ENCODE data around the gene STRBP.
A peak's percentile ranks its signal among the peaks of the same experiment; 100 is the strongest.
"Not testable (repeated sequence)": the region's sequence is repeated elsewhere in the genome, so short reads cannot be mapped to it uniquely, and the experiment has no call there.

The STRBP gene

DNA sequence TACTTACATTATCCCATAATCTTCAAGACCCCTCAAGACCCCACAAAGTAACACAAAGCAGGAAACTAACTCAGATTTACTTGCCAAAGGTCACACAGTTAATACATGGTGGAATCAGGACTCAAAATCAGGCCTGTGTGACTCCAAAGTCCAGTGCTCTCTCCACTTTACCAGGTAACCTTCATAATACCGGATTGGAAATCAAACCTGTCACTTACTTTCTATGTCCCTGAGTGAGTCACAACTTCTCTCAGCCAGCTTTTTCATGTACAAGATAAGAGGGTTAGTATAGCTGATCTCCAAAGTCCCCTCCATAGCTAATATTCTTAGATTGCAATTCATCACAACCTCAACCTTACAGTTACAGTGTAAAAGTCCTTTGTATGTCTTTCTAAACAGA lies 17.1 kb downstream of the STRBP start:
- no peak for DNase-seq (ENCODE audit: low read depth in 2 of 3, low spot score in 1 of 3)

DNA sequence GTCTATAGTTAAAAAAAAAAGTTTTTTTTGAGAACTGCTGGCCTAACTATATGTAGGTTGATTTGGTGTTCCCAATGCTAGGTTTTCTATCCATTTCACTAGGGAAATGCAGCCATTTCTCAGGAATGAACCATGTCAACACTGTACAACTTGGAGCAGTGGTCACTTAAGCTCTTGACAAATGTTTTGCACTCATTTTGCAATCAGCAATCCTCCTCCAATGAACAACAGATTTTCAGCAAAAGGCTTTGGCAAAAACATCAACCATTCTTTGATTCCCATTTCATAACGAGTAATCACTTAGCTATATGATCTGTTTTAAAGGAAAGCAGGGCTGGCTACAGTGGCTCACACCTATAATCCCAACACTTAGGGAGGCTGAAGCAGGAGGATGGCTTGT lies 17.9 kb downstream of the STRBP start:
- DNase-seq (ENCODE audit: low read depth in 2 of 3, low spot score in 1 of 3): no peak

DNA sequence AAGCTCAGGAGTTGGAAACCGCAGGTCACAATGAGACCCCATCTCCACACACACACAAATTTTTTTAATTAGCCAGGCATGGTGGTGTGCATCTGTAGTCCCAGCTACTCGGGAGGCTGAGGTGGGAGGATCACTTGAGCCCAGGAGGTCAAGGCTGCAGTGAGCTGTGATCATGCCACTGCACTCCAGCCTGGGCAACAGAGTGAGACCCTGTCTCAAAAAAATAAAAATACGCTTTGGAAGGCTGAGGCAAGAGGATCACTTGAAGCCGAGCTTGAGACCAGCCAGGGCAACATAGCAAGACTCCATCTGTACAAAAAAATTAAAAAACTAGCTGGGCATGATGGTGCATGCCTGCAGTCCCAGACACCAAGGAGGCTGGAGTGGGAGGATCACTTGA lies 19.2 kb downstream of the STRBP start:
- not testable (repeated sequence) for DNase-seq (ENCODE audit: low read depth in 2 of 3, low spot score in 1 of 3)

DNA sequence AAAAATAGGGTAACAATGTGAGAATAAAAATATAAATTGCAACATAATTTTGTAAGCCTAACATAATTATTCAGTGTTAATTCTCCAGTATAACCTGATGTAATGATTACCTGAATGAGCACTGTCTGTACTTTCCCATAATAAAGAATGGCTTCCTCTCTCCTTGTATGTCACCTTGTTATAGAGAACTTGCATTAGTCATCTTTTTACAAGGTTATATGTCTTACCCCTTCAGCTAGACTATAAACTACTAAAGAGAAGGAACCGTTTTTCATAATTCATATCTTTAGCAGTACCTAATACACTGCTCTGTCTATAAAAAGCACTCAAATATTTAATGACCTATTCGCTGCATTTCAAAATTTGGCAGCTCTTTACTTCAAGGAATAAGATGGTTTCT lies 19.8 kb downstream of the STRBP start:
- no peak for DNase-seq (ENCODE audit: low read depth in 2 of 3, low spot score in 1 of 3)

DNA sequence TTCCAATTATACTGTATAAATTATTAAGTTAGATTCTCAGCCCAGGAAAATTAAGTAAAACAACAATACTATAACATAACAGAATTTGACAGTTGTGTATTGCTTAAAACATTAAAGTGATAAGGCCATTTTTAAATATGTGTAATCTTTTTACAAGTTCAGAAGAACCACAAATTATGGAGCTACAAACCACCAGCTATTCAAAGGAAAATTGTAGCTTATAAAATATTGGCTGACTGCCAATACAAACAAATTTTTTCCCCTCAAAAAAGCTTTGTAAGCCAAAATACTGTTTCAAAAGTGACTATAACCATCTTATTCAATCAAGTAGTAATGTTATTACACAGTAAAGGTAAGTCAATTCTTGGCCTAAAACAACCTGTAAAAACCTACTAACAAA lies 21.9 kb downstream of the STRBP start:
- no peak for DNase-seq (ENCODE audit: low read depth in 2 of 3, low spot score in 1 of 3)

DNA sequence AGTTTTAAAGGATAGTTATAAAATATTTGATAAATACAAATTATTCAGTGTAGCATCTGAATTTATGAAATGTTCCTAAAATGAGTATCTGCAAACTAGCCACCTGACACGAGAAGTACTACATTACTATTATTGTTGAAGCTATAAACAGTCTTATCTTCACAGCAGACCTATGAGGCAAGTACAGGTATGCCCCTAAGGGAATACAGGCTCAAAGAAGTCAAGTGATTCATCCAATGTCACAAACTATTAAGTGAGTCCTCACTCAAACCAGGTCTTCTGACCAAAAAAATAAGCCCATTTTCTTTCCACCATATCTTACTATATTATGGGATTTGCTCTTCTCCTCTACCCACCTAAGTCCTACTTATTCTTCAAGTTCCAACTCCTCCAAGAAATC lies 28.7 kb downstream of the STRBP start:
- no peak for DNase-seq (ENCODE audit: low read depth in 2 of 3, low spot score in 1 of 3)

DNA sequence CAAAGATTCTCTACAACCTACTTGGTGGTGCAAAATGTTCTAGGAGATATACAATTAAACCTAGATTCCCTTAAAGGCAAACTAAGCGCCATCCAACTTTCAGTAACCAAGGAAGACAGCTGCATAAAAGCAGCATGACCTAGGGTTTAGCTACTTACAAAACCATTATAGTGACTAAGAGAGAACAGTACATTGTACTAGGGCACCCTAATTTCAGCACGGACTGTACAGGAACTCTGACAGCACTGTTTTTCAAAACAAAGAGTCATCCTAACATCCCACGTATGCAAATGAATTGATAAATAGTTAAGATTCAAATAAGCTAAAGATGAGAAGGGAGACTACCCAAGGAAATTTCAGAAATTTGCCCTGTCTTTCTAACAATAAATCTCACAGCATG lies 30.0 kb downstream of the STRBP start:
- DNase-seq (ENCODE audit: low read depth in 2 of 3, low spot score in 1 of 3): no peak

DNA sequence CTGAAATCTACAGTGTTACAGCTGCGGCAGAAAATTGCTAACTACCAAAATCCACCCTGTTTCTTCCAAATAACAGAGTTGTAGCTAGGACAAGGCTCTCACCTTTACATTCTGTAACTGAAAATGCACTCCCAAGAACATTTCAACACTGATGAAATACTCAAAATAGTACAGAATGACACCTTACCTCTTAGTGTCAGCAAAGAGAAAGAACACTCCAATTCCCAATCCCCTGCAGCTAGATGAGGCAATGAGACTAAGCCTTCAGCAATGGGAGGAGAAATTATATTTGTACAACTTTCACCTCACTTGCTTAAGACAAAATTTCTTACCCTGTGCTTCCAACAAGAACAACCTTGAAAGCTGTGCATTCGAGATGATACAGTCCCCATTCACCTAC lies 31.2 kb downstream of the STRBP start:
- DNase-seq (ENCODE audit: low read depth in 2 of 3, low spot score in 1 of 3): no peak

DNA sequence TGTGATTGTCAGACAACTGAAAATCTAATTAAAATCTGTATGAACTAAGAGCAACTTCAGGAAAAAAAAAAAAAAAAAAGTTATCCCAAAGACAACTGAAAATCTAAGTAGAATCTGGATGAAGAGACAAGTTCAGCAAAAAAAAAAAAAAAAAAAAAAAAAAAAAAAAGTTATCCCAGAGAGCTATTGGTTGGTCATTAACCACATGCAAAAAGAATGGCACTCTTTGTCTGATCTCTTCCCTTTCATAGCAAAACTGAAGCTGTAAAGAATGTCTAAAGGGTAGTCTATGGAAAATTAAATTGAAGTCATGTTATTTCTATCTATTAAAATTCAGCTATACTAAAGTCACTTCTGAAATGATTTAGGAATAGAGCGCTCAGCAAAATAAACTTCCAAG lies 32.9 kb downstream of the STRBP start:
- DNase-seq (ENCODE audit: low read depth in 2 of 3, low spot score in 1 of 3): no peak

DNA sequence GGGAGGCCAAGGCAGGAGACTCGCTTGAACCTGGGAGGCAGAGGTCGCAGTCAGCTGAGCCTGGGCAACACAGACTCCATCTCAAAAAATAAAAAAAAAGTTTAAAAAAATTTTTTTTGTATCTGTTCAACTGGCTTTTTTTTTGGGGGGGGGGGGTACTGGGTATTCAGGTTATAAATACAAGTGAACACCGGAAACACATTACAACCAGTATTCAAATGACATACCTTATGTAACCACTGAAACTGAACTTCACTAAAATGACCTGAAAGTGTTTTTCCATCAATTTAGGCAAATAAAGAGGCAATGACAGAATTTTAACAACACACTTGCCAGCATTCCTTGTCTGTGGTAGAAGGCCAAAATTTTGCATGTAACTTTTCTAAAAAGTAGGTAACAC lies 33.5 kb downstream of the STRBP start:
- no peak for DNase-seq (ENCODE audit: low read depth in 2 of 3, low spot score in 1 of 3)

DNA sequence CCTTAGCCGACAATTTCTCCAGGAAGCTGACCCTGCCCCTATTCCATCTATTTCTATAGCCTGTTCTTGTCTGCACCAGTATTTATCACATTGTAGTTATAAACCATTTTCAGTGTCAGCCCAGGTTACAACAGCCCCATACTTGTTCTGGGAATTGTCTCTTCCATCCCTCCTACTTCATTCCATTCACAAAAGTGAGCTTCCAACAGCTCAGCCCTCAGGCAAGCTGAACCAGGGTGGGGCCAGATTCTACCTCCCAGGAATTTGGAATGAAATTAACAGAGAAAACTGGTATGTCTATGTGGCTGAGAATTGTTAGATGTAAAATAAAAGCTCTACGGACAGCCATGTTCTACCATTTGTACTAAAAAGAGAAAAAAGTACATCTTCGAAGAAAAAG lies 36.1 kb downstream of the STRBP start:
- DNase-seq (ENCODE audit: low read depth in 2 of 3, low spot score in 1 of 3): no peak

DNA sequence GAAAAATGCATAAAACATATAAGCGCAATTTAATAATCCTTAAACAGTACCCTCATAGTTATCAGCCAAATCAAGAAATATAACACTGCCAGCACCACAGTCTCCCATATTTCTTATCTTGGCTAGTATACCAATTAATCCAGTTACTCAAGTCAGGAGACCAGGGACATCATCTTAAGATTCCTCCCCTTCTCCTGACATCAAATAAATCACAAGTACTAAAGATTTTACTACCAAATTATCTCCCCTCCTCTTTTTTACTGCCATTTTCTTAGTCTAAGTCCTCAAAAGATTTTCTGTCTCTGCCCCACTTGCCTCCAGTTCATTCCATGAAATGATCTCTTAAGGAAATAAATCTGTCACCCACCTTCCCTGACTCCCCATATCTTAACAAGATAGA lies 37.0 kb downstream of the STRBP start:
- DNase-seq (ENCODE audit: low read depth in 2 of 3, low spot score in 1 of 3): no peak

DNA sequence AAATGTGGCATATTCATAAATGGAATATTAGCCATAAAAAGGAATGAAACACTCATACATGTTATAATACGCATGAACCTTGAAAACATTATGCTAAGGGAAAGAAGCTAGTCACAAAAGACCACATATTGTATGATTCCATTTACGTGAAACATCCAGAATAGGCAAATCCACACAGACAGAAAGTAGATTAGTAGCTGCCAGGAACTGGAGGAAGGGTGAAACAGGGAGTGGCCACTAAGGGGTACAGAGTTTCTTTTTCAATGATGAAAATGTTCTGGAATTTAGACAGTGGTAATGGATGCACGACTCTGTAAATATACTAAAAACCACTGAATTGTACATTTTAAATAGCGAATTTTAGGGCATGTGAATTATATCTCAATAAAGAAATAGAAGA lies 39.4 kb downstream of the STRBP start:
- no peak for DNase-seq (ENCODE audit: low read depth in 2 of 3, low spot score in 1 of 3)

DNA sequence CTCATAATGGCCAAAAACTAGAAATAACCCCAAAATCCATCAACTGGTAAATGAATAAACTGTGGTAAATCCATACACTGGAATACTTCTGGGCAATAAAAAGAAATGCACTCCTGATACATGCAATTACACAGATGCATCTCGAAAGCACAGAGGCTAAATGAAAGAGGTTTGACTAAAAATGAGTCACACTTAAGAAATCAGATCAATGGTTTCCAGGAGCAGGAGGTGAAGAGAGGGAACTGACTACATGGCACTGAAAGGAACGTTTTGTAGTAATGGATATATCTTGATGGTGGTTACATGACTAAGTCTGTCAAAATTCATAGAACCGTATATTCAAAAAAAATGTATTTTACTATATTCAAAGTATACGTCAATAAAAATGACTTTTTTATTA lies 42.4 kb downstream of the STRBP start:
- DNase-seq (ENCODE audit: low read depth in 2 of 3, low spot score in 1 of 3): no peak

DNA sequence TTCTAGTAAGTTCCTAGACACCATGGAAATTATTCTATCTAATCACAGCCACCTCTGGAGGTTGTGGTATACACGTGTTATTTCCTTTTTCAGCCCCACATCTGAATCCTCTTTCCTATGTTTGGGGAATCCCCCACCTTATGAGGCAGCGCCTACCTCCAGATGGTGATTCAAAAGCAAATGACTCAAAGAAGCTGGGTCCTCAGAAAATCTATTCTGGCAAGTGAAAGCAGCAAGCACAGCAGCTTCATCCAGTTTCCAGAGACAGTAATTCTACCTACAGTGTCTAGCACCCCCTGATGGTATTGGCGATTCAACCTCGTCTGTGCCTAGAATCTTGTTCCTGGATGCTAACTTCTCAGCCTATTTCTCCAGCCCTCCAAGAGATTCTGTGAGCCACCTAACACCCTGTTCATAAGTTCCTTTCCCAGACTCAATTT lies 43.0 kb downstream of the STRBP start:
- peak; percentile 41 to 59 (median 50) for DNase-seq (ENCODE audit: low read depth in 2 of 3, low spot score in 1 of 3)

DNA sequence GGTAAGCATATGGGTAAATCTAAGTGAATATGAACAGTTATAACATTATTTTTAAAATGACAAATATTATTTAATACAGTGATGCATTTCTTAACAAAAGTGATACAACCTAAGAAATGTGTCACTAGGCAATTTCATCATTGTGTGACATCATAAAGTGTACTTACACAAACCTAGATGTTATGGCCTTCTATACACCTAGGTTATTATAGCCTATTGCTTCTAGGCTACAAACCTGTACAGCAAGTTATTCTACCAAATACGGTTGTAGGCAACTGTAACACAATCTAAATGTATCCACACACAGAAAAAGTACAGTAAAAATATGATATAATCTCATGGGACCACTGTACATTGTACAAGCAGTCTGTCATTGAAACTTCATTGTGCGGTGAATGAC lies 48.3 kb downstream of the STRBP start:
- DNase-seq (ENCODE audit: low read depth in 2 of 3, low spot score in 1 of 3): no peak

DNA sequence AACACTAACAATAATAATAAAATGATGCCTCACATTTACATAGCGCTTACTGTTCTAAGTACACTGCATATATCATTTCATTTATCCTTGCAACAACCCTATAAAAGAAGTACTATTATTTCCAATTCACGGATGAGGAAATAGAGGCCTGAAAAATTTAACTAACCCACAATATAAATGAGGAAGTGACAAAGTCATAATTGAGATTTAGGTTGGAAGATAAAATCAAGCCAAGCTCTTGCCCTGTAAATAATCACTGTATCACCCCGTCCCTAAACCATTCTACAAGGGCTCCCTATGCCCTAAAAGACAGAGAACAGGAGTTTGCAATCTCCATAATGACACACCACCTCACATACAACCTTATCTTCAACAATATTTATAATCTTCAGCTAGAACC lies 49.6 kb downstream of the STRBP start:
- no peak for DNase-seq (ENCODE audit: low read depth in 2 of 3, low spot score in 1 of 3)

DNA sequence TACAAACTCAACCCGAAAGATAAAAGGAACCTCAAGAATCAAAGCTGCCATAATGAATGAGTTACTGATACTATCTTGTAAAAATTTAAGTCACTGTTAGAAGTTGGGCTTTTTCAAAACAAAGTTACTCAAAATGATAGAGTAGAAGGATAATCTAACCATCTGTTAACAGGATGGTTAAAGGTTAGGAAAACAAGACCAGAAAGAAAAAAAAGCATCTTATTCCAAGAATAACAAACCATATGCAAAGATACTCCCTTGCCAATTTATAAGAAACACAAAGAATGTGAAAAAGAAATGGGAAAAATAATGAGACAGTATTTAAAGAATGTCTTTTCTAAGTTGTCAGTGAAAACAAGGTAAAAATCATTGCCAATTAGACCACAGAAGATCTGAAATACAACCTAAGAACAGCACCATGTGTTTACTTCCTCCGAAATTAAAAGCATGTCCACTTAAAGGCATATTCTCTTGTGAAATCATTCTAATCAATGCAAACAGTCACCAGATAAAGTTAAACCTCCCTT lies 51.2 kb downstream of the STRBP start:
- DNase-seq (ENCODE audit: low read depth in 2 of 3, low spot score in 1 of 3): no peak

DNA sequence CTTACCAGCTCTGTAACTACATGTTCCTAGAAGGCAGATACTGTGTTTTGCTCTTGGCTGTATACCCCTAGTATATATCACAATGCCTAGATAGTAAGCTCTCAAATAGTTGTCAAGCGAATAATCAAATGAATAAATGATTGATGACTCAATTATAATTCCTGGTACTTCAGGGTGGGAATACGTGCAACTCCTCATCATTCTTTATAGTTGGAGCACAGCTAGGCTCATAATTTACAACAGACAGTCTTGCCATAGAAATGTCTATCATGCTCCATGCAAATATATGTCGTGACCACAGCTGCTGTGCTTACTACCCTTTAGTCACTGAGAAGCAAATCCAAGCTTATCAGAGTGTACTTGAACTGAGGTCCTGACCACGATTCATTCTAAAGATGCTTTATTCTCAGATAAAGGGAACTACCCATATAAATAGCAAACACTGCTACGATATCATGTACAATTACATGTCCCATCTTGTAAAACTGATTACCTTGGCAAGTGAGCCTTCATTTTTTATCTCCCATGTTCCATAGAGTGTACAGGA lies 52.1 kb downstream of the STRBP start:
- DNase-seq (ENCODE audit: low read depth in 2 of 3, low spot score in 1 of 3): no peak

DNA sequence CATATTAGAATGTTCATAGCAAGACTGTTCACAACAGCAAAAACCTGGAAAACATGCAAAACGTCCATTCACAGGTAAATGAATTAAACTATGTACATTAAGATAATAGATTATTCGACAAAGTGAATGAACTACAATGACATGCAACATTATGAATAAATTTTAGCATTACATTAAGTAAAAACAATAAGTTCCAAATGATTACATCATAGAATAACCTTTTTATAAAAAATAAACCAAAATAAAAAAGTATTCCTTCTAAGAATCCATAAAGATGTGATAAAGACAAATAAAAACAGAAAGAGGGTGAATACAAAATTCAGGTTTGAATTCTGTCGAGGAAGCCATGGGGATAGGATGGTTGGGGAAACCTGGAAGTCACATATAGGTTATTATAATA lies 57.3 kb downstream of the STRBP start:
- DNase-seq (ENCODE audit: low read depth in 2 of 3, low spot score in 1 of 3): no peak

DNA sequence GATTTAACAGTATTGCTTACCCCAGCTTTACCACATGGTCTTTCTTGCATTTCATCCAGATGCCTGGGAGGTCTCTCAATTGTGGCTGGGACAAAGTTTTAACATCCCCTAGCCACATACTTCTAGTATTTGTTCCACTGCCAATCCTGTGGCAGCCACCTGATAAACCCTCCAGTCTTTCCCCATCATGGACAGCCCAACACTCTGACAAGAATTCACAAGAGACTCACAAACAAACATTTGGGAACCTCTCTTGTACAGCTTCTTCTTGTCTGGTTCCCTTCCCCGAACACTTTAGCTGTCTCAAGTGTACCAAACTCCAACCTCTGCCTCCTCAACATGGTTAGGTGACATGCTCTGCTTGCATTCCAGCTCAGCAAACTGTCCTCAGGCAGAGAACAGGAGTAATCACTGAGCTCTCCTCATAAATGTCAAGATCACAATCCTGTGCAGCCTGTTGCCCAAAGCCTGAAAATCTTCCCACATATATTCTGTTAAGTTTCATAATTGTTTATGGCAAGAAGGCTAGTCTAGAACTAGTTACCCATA lies 59.7 kb downstream of the STRBP start:
- no peak for DNase-seq (ENCODE audit: low read depth in 2 of 3, low spot score in 1 of 3)

DNA sequence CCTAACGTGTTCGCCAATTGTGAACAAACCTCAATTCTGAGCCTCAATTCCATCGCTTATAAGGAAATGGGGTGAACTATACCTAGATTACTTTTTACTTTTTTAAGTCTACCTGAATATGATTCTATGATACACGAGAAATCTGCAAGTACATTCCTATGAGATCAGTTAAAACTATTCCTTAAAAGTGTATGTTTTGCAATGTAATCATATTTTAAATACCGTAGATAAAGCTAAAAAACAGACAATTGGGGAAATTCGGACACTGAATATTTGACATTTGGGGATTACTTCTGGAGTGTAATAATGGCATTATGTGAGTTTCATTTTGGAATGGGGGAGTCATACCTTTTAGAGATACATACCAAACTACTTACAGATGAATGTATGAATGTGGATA lies 62.3 kb downstream of the STRBP start:
- DNase-seq (ENCODE audit: low read depth in 2 of 3, low spot score in 1 of 3): no peak

DNA sequence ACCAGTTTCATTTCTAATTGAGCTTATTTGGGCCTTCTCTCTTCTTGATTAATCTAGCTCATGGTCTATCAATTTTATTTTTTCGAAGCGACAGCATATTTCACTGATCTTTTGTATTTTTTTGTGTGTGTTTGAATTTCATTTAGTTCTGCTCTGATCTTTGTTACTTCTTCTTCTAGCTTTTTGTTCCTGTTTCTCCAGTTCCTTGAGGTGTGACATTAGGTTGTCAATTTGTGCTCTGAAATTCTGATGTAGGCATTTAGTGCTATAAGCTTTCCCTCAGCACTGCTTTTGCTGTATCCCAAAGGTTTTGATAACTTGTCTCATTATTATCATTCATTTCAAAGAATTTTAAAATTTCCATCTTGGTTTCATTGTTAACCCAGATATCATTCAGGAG lies 67.3 kb downstream of the STRBP start:
- no peak for DNase-seq (ENCODE audit: low read depth in 2 of 3, low spot score in 1 of 3)
